SK-N-MC (cell line): ENCODE measurements around the gene MRPL20.

ENCODE experiments used
- EZH2 ChIP-seq: fragments of 200-600 bp; sonication (generic); IDR thresholded peaks from one replicate; pipeline ENCODE4 v1.6.1; 2017; ENCODE audit warnings: antibody characterized with exemption
- FOXP2 ChIP-seq: optimal IDR thresholded peaks from 2 replicates; pipeline ENCODE3; 2011; ENCODE audit warnings: mild to moderate bottlenecking, moderate library complexity; ENCODE audit not compliant: insufficient read depth; ENCODE audit errors: extremely low read length, control extremely low read depth
- POLR2AphosphoS5 ChIP-seq: IDR thresholded peaks from 2 replicates; pipeline ENCODE4 v1.6.1; 2012; ENCODE audit warnings: mild to moderate bottlenecking, low read depth, low read length, borderline replicate concordance

DNA sequence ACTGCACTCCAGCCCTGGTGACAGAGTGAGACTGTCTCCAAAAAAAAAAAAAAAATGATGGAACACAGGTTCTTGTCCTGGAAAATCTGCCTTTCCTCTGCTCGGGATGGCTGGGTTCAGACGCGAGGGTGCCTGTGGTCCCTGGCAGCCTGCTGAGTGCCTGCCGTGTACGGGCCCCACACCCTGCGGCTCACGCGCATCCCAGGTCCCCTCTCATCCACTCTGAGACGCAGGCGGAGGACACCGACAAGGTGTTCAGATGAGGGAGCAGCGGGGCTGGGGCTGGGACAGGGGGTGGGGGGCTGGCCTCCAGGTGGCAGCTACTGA lies 18.3 kb upstream of the MRPL20 start:
- TF ChIP-seq POLR2AphosphoS5 (no peak), EZH2 (no peak), FOXP2 (no peak)
